ENCODE measurements around the gene NFKB1.

DNA sequence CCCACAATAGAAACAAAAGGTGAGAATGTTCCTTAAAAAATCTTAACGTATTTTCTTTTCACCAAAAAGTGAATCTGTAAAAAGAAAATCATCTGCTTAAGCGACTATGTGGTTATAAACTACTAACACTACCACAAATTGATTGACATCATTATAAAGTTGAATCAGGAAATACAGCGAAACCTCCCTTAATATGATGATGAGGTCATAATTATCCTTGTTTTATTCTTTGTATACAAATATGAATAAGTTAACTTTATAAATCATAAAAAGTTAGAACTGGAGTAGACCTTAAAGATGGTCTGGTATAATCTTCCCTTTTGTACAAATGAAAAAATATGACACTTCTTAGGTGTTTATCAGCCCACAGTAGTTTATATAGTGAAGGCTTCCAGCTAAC is 35.6 kb downstream of the NFKB1 start:
- TF ChIP-seq, protein P1, sequence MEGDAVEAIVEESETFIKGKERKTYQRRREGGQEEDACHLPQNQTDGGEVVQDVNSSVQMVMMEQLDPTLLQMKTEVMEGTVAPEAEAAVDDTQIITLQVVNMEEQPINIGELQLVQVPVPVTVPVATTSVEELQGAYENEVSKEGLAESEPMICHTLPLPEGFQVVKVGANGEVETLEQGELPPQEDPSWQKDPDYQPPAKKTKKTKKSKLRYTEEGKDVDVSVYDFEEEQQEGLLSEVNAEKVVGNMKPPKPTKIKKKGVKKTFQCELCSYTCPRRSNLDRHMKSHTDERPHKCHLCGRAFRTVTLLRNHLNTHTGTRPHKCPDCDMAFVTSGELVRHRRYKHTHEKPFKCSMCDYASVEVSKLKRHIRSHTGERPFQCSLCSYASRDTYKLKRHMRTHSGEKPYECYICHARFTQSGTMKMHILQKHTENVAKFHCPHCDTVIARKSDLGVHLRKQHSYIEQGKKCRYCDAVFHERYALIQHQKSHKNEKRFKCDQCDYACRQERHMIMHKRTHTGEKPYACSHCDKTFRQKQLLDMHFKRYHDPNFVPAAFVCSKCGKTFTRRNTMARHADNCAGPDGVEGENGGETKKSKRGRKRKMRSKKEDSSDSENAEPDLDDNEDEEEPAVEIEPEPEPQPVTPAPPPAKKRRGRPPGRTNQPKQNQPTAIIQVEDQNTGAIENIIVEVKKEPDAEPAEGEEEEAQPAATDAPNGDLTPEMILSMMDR (IDR thresholded peaks at IDR 0.05): no peak
- TF ChIP-seq EZH2 (IDR thresholded peaks at IDR 0.05; ENCODE audit: borderline replicate concordance, insufficient read depth, low read depth, low read length, poor library complexity, severe bottlenecking): no peak

Measured in B cell (primary cell).